ENCODE data around the gene BIRC2.

DNA sequence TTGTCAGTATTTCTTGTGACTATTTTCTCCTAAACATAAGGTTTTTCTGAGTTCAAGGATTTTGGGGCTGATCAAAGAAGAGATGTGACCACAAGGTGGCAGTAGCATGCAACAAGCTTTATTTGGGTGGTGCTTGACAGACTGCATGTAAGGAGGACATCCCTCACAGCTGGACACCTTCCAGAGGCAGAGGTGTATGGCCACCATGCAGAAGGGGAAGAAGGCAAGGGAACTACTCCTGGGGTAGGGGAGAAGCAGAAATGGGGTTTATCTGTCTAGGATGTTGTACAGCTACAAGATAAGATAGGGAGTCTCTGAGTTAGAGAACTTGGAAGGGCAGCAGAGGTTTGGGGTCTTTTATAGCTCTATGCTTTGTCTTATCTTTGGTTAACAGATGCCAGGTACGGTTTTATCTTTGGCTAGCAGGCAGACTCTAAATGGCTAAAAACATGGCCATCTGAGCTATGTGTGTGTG lies 5.1 kb upstream of the BIRC2 start:
- TF ChIP-seq EP300 (IDR thresholded peaks at IDR 0.05; ENCODE audit: low read depth) (no peak), POLR2AphosphoS5 (IDR thresholded peaks at IDR 0.05) (peak in 1 of 3 donors; percentile 37), POLR2A (IDR thresholded peaks at IDR 0.05) (no peak), CTCF (IDR thresholded peaks at IDR 0.05) (peak; percentile 76 to 83 (median 80))
